PFSK-1 (cell line): ENCODE data around the gene DNAH7.

ENCODE experiments used
- POLR2AphosphoS5 ChIP-seq: IDR thresholded peaks from 2 replicates; pipeline ENCODE4 v1.6.1; 2012; ENCODE audit warnings: low read depth, mild to moderate bottlenecking, control low read depth, low read length, moderate library complexity
- REST ChIP-seq, 2 experiments: IDR thresholded peaks; 2 replicates each; pipeline versions ENCODE4 v1.6.1 to v1.8.0; 2011 to 2012; ENCODE audit warnings: low read depth in 2 of 2, low read length in 2 of 2, control low read depth in 1 of 2, inconsistent platforms in 1 of 2, mild to moderate bottlenecking in 1 of 2, moderate library complexity in 1 of 2; ENCODE audit not compliant: insufficient read depth in 1 of 2
- SIN3A ChIP-seq: IDR thresholded peaks from 2 replicates; pipeline ENCODE4 v1.6.1; 2012; ENCODE audit warnings: mild to moderate bottlenecking, low read length, moderate library complexity, borderline replicate concordance; ENCODE audit not compliant: insufficient read depth
- TAF1 ChIP-seq: IDR thresholded peaks from 2 replicates; pipeline ENCODE4 v1.6.1; 2012; ENCODE audit warnings: low read length, control low read depth, borderline replicate concordance; ENCODE audit not compliant: insufficient read depth

DNA sequence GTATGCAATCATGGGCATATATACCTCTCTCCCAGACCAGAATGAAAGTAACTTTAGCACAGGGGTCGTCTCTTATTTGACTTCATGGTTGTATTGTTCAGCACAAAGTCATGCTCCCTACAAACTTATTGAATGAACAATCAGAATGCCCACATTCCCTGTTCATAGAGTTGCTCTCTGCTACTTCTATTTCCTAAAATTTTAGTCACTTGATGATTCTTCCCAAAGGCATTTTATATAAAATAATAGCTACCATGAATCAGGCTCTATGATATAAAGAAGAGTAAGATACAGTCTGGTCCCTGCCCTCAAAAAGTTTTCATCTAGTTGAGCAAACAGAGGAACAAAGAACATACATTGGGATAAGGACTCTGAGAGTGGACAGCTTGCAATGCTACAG, 249.4 kb downstream of the DNAH7 start:
- no peak for TF ChIP-seq TAF1
- TF ChIP-seq REST (IDR thresholded peaks at IDR 0.05; ENCODE audit: insufficient read depth in 1 of 2, low read depth in 2 of 2, low read length in 2 of 2): no peak
- TF ChIP-seq SIN3A: no peak
- no peak for TF ChIP-seq POLR2AphosphoS5
